ENCODE results near the gene RPS6KB1.

DNA sequence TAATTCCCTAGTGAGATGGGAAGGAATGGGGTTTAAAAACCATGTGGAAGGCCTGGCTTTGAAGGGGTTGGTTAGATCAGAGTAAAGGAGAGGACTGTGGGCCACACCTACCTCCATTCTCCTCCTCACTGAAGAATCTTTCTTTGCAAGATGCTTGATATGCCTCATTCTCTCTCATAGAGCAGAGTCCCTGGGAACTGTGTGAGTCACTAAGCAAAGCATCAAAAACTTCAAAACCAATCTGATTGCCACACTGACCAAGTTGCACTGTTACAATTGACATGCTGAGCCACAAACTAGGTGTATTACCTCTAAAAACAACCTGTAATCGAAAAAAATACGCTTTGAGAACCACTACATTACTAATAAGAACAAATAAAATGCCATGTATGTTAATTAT, 2.2 kb upstream of the RPS6KB1 start:
- TF ChIP-seq, protein P1, sequence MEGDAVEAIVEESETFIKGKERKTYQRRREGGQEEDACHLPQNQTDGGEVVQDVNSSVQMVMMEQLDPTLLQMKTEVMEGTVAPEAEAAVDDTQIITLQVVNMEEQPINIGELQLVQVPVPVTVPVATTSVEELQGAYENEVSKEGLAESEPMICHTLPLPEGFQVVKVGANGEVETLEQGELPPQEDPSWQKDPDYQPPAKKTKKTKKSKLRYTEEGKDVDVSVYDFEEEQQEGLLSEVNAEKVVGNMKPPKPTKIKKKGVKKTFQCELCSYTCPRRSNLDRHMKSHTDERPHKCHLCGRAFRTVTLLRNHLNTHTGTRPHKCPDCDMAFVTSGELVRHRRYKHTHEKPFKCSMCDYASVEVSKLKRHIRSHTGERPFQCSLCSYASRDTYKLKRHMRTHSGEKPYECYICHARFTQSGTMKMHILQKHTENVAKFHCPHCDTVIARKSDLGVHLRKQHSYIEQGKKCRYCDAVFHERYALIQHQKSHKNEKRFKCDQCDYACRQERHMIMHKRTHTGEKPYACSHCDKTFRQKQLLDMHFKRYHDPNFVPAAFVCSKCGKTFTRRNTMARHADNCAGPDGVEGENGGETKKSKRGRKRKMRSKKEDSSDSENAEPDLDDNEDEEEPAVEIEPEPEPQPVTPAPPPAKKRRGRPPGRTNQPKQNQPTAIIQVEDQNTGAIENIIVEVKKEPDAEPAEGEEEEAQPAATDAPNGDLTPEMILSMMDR (IDR thresholded peaks at IDR 0.05; ENCODE audit: poor library complexity), result no peak
- TF ChIP-seq EZH2 (IDR thresholded peaks at IDR 0.05; ENCODE audit: borderline replicate concordance), result no peak
